Left cardiac atrium (tissue), 4 donors: ENCODE data around the gene ADAM33. TPM values are rescaled to one million over a fixed set of nuclear protein-coding genes. Genes with fewer than 3 reads are reported as not detected.

ENCODE experiments used
- ATAC-seq, 2 donors: fragments of 200-7000 bp; cut with Tn5 transposase; one replicate each; pipeline ENCODE4 v1.9.1; 2020; ENCODE audit warnings: mild to moderate bottlenecking in 2 of 2, moderate library complexity in 2 of 2
- DNase-seq: peaks from one replicate; pipeline ENCODE4 v3.0.0-alpha.2; 2020
- intact Hi-C, 2 donors: fragments of 100-400 bp; cut with DNase I; formaldehyde crosslinking; loops; one replicate each; pipeline versions ENCODE4 v1.14.1 to v1.15.1; 2022 to 2023
- long read RNA-seq: library from polyadenylated mRNA; unstranded; transcript quantifications from one replicate; pipeline ENCODE4 v2.0.0, GENCODE V29; 2021
- total RNA-seq, 2 donors: library from RNA; stranded (reverse); fragmentation: NEBNext Ultra II Directional; extraction: Animal tissue kit (Norgen Biotek cat#: 25700); gene quantifications; one replicate each; pipeline ENCODE4 v1.2.1, GENCODE V29; 2021
- donor health status: DM: no; HTN: yes; CAD: no.
- donor health status: DM: no; HTN: yes; CAD: no; lungs with severe emphysema.
- donor health status: DM: yes; HTN: yes; CAD: no.
- donor health status: Dilated cardiomyopathy.

ADAM33 gene, protein sequence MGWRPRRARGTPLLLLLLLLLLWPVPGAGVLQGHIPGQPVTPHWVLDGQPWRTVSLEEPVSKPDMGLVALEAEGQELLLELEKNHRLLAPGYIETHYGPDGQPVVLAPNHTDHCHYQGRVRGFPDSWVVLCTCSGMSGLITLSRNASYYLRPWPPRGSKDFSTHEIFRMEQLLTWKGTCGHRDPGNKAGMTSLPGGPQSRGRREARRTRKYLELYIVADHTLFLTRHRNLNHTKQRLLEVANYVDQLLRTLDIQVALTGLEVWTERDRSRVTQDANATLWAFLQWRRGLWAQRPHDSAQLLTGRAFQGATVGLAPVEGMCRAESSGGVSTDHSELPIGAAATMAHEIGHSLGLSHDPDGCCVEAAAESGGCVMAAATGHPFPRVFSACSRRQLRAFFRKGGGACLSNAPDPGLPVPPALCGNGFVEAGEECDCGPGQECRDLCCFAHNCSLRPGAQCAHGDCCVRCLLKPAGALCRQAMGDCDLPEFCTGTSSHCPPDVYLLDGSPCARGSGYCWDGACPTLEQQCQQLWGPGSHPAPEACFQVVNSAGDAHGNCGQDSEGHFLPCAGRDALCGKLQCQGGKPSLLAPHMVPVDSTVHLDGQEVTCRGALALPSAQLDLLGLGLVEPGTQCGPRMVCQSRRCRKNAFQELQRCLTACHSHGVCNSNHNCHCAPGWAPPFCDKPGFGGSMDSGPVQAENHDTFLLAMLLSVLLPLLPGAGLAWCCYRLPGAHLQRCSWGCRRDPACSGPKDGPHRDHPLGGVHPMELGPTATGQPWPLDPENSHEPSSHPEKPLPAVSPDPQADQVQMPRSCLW
- total RNA-seq: 10 to 100 TPM in 1 of 2 donors, 1 to 10 TPM in 1; 9.9 to 18.5 TPM
- long read RNA-seq, partial matches to known transcripts: 3 of 8 reads
- long read RNA-seq, other reads (novel, unspliced or antisense): 4 of 8 reads

- intact Hi-C loops: no loop called here
- DNase-seq (peak; percentile 56), ATAC-seq (peak; percentile 49 to 60)
Measured at GRCh38 chr20:3681931-3682781, at the start of gene ADAM33. TSS of gene ADAM33 (minus strand) at chr20:3682010. CDS start at chr20:3682004, 6 bp downstream.

DNA sequence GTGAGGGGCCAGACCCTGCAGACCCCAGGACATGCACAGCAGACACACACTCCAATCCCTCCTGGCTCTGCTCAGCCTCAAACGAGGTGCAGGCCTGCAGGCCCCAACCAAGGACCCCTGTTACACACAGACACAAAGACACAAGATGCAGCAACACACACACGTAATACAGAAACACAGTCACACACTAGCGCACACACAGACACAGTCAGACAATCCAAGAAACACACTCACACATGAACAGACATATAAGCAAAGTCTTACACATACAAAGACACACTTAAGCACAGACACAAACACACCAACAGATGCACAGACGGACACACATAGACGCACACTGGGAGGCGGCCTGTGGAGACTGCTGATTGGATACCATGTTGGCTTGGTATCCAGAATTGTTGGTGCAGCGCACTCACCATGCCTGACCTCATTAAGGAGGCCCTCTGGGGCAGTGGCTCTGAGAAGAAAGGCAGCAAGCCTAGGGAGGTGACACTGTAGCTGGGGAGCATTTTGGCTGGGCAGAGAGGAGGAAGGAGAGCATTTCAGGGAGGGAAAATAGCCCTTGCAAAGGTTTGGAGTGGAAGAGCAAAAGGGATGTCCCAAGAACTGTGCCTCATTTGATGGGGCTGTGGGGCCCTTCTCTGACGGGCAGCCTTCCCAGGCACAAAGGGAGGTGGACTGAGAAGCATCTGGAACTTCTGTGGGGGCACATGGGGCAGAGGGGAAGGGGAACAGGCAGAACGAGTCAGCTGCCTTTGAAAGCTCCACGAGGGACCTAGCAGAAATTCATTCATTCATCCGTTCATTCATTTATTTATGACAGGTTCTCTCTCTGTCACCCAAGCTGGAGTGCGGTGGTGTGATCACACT is 49.2 kb upstream of the ADAM33 start:
- no peak for ATAC-seq
- no peak for DNase-seq
- intact Hi-C loops: no loop called here

DNA sequence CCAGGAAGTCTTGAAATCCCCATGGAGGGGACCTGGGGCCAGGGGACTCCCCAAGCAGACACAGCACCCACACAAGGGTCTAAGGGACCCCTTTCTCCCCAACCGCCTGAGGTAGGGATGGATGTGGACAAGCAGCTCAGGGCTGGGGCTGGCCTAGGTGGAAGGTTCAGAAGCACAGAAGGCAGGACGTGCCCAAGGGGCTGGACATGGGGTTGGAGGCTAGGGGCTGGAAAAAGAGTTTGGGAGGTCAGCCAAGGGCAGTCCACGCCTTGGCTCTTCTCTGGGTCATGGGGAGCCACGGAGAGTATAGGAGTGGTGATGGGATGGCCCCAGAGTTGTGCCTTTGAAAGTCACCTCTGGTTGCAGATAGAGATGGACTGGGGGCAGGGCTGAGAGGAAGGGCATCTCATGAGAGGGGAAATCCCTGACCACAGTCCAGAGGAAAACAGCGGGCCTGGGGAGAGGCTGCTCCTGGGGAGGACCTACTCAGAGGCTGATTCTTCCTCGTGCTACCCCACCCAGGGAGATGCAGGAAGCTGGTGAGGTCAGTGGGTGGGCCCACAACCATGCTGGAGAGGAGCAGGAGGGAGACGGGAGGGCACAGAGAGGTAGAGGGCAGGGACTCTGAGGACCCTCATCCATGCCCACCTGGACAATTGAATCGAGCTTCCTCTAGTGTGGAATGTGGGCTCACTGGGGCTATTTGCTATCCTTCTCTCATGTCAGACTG is 48.2 kb upstream of the ADAM33 start:
- DNase-seq: no peak
- peak in 1 of 2 donors; percentile 9 for ATAC-seq
- intact Hi-C loops: no loop called here

- intact Hi-C loops: no loop called here
- DNase-seq (no peak), ATAC-seq (no peak)
Measured at GRCh38 chr20:3729378-3729777, 47.6 kb upstream of the ADAM33 start.

DNA sequence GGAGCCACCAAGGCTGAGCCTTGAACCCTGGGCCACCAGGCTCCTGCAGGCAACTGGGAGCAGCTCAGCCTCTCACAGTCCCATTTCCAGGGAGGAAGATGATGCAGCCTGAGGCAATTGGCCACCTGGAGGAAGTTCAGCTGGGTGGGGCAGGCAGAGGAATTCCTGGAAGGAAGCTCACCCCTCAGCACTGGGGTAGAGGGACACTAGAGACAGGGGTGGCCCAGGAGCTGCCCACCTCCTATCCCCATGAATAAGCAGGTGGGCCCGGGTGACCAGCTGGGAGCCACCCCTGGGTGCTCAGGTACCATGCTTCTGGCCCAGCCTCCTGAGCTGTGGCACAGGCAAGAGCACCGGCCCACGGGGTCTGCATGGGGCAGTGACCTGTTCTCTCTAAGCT is 47.1 kb upstream of the ADAM33 start:
- intact Hi-C loops: no loop called here
- no peak for ATAC-seq
- DNase-seq: no peak

DNA sequence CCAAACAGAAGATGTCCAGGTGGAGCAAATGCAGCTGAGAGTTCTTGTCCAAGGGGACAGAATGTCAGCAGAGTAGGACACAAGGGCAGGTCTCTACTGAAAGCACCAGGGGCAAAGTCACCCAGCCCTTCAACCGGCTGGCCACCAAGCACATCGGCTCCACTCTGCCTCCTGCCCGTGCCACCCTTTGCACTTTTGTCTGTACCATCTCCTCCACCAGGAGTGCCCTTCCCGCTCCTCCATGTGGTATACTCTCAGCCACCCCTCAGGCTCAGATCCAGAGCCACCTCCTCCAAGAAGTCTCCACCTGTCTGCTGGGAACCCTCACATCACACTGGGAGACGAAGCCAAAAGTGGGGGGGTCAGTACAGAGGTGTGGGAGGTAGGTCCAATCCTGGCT is 46.5 kb upstream of the ADAM33 start:
- no peak for ATAC-seq
- DNase-seq: no peak
- intact Hi-C loops: no loop called here

DNA sequence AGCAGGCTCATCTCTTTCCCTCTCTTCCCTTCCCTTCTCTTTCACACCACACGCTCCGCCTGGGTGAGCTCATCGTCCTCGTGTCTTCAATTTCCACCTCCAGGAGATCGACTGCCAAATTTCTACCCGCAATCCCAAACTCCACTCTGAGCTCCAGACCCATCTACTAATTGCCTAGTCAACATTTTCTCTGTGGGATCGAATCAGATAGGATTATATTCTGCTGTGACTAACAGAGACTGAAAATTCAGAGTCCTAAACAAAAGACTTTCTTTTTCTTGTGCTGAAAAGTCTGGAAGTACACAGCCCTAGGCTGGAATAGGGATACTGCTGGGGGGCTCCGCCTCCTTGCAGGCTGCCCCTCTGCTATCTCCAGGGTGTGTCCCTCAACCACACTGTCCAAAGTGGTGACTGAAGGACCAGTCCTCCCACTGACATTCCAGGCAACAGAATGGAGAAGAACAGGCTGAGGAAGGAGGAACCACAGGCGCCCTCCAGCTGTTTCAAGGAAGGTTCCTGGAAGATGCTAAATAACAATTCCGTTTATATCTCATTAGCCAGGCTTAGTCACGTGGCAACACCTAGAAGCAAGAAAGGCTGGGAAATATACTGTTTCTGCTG is 45.7 kb upstream of the ADAM33 start:
- ATAC-seq (peak; percentile 25 to 63), DNase-seq (no peak)
- intact Hi-C loops: no loop called here

GRCh38 chr20:3724356-3724755 is 42.5 kb upstream of the ADAM33 start:
- no peak for DNase-seq
- intact Hi-C loops: no loop called here

DNA sequence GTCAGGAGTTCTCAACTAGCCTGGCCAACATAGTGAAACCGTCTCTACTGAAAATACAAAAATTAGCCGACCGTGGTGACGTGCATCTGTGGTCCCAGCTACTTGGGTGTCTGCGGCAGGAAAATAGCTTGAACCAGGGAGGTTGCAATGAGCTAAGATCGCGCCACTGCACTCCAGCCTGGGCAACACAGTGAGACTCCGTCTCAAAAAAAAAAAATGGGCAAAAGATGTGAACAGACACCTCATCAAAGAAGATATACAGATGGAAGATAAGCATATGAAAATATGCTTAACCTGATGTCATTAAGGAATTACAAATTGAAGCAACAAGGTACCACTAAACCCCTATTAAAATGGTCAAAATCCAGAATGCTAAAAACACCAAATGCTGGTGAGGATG is 41.5 kb upstream of the ADAM33 start:
- ATAC-seq: no peak
- intact Hi-C loops: no loop called here
- no peak for DNase-seq

More at GRCh38 chr20:3724356-3724755, 42.5 kb upstream of the ADAM33 start:
- ATAC-seq: no peak

DNA sequence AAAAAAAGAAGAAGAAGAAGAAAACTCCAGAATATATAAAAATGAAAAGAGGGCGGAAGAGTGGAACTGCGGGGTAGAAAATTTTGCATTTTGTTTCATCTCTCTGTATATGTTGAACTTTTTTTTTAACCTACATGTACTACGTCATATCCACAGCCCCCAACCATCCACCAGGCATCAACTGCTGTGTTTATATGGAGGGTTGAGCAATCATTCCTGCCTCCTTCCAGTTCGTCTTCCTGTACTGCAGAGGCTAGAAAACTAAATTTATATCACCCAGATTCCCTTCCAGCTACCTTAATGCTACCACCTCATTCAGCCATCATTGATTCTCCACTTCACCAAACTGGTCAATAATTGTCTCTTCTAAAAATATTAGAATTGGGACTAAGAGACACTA is 40.1 kb upstream of the ADAM33 start:
- DNase-seq: no peak
- no peak for ATAC-seq
- intact Hi-C loops: no loop called here

DNA sequence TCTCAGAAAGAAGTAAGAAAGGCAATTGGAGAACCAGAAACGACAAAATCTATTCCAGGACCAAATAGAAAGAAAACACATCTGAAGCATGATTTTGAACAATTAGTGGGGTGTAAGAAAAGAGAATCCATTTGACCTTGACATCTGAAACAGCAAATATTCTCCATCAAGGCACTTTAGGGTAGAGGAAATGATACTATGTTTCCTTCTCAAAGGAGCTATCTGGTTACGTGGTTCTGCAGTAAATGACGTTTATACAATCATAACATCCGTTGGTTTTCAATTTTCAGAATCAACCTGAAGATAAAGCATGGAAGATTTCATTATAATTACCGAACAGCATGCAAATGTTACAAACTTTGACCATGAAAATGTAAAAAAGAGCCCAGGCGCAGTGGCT is 38.8 kb upstream of the ADAM33 start:
- intact Hi-C loops: no loop called here
- no peak for DNase-seq
- ATAC-seq: no peak

GRCh38 chr20:3720068-3720467 is 38.3 kb upstream of the ADAM33 start:
- no peak for ATAC-seq
- DNase-seq: no peak
- intact Hi-C loops: no loop called here

DNA sequence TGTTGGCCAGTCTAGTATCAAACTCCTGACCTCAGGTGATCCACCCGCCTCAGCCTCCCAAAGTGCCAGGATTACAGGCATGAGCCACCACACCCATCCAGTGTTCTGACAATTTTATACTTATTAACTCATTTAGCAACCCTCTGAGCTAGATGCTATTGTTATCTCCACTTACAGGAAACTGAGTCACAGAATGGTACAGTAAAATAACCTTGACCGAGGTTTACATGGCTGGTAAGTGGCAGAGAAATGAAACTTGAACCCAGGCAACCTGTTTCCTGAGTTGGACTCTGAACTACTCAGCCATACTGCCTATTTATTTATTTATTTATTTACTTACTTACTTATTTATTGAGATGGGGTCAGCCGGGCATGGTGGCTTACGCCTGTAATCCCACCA is 37.2 kb upstream of the ADAM33 start:
- ATAC-seq: no peak
- no peak for DNase-seq
- intact Hi-C loops: loop anchor here in 1 of 2 donors (5.0 kb wide), 1 partner anchor 33 kb away; no protein-coding TSS in a partner anchor

DNA sequence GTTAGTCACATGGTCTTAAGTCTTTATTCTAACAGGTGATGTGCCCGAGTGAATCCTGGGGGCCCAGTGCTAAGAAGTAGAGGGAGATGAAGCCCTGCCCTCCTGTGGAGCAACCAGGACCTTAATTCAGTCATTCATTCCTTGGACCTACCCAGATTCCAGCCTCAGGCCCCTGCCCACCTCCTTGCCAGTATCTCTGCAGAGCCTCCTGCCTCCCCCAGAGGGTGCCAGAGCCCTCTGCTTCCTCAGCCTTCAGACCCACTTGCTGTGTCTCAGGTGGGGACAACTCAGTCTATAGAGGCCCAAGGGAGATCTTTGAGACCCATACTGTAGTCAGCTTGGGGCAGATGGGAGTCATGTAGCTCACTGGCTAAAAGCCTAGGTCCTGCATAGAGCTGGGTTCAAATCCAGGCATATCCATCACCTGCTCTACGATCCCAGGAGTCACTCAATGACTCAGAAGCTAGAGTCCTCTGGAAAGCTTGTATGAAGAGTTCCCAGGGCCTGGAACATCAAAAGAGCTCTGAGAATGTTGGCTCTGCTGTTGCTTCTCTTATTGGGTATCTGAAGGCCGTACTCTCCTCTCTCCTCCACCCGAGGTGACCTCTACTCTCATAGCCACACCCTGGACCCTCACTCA is 34.5 kb upstream of the ADAM33 start:
- peak; percentile 60 to 66 for ATAC-seq
- intact Hi-C loops: loop anchor here in 1 of 2 donors (5.0 kb wide), 1 partner anchor 36 kb away; no protein-coding TSS in a partner anchor
- no peak for DNase-seq

DNA sequence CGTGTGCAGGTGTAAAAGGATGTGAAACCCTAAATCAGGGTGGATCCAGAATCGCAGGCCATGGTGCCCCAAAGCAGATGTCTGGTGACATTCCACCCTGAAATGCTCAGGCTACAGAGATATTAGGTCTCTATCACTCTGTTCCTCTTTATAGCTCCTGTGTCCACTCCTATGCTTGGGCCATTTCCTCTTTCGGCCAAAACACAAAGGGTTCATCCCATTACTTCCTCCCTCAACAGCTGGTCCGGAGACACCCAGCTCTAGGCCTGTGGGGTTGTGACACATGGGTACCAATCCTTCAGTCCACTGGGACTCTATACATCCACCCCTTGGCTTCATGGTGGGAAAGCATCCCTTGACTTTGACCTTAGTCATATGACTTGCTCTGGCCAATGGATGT is 32.3 kb upstream of the ADAM33 start:
- peak in 1 of 2 donors; percentile 41 for ATAC-seq
- DNase-seq: no peak
- intact Hi-C loops: no loop called here

DNA sequence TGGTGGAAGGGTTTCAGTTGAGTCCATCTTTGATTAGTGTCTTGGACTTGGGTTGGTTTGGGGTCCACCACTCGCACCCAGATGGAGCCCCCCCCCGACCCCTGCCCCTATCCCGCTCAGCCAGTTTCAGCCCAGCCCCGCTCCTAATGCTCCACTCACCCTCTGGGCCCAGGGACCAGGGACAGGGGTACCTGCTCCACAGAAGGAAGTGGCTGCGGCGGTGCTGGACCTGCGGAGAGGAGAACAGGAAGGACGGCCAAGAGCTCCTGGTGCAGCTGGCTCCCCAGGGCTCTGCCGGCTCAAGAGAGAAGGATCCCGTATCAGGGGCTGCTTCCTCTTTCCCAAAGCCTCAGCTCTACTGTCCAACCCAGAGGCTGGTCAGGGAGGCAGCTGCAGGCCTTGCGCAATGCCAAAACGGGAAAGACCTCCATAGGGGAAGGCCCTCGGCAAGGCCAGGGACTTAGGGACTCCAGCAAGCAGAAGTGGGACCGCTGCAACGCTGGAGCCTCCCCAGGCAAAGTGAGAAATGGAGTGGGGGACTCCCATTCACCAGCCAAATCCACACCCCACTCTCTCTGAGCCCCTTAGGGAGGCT is 30.6 kb upstream of the ADAM33 start, which contains the start of gene SIGLEC1:
SIGLEC1 (minus strand) TSS at position 322 of the 595 bp plus-strand sequence. CDS start 5,472 bp downstream, outside the sequence.
- ATAC-seq (peak; percentile 48 to 64), DNase-seq (peak; percentile 70)
- intact Hi-C loops: no loop called here
